ENCODE results near the gene FAHD1.
"Not testable (repeated sequence)": the region's sequence is repeated elsewhere in the genome, so short reads cannot be mapped to it uniquely, and the experiment has no call there.

The FAHD1 gene

GRCh38 chr16:1846416-1846815 lies 19.4 kb downstream of the FAHD1 start:
- no peak for DNase-seq (ENCODE audit: low read depth)

- DNase-seq (ENCODE audit: low read depth), result no peak
These were observed 24.0 kb downstream of the FAHD1 start for GRCh38 chr16:1850981-1851380.

GRCh38 chr16:1851793-1852192 lies 24.8 kb downstream of the FAHD1 start:
- DNase-seq (ENCODE audit: low read depth), result no peak

GRCh38 chr16:1857433-1858097 lies 30.6 kb downstream of the FAHD1 start:
- no peak for DNase-seq (ENCODE audit: low read depth)

GRCh38 chr16:1858189-1858865 lies 31.3 kb downstream of the FAHD1 start:
- peak; percentile 73 for DNase-seq (ENCODE audit: low read depth)

GRCh38 chr16:1859650-1860049 lies 32.6 kb downstream of the FAHD1 start:
- no peak for DNase-seq (ENCODE audit: low read depth)

GRCh38 chr16:1861730-1862129 lies 34.7 kb downstream of the FAHD1 start:
- DNase-seq (ENCODE audit: low read depth), result no peak

GRCh38 chr16:1862394-1862793 lies 35.4 kb downstream of the FAHD1 start:
- no peak for DNase-seq (ENCODE audit: low read depth)

- DNase-seq (ENCODE audit: low read depth), result peak; percentile 41
These were observed 36.9 kb downstream of the FAHD1 start for GRCh38 chr16:1863681-1864460.

GRCh38 chr16:1865902-1866690 lies 39.1 kb downstream of the FAHD1 start:
- DNase-seq (ENCODE audit: low read depth), result no peak

- DNase-seq (ENCODE audit: low read depth), result peak; percentile 77
These were observed 43.5 kb downstream of the FAHD1 start for GRCh38 chr16:1870365-1871082.

- no peak for DNase-seq (ENCODE audit: low read depth)
These were observed 45.1 kb downstream of the FAHD1 start, which contains the start of gene MEIOB for GRCh38 chr16:1871974-1872635. TSS of gene MEIOB (minus strand) at chr16:1872164. CDS start at chr16:1868175, 3,989 bp downstream.

- DNase-seq (ENCODE audit: low read depth), result no peak
These were observed 47.8 kb downstream of the FAHD1 start for GRCh38 chr16:1874854-1875253.

GRCh38 chr16:1876066-1876465 lies 49.1 kb downstream of the FAHD1 start:
- DNase-seq (ENCODE audit: low read depth), result not testable (repeated sequence)

GRCh38 chr16:1876468-1876867 lies 49.5 kb downstream of the FAHD1 start:
- no peak for DNase-seq (ENCODE audit: low read depth)

- DNase-seq (ENCODE audit: low read depth), result no peak
These were observed 50.1 kb downstream of the FAHD1 start for GRCh38 chr16:1877089-1877488.

- no peak for DNase-seq (ENCODE audit: low read depth)
These were observed 50.8 kb downstream of the FAHD1 start for GRCh38 chr16:1877804-1878203.

GRCh38 chr16:1878256-1878655 lies 51.2 kb downstream of the FAHD1 start:
- DNase-seq (ENCODE audit: low read depth), result no peak

Data from amniotic epithelial cell (primary cell).